Nephron (organoid): Measurements from ENCODE around the gene SNRPD3.

ENCODE experiments used
- H3K27ac Mint-ChIP-seq, 3 experiments: 2 replicates each; pipeline ENCODE4 v1.8.0; 2020; ENCODE audit warnings: mixed read lengths in 3 of 3, mild to moderate bottlenecking in 2 of 3, moderate library complexity in 1 of 3
- H3K27me3 Mint-ChIP-seq: 2 replicates; pipeline ENCODE4 v1.8.0; 2021; ENCODE audit warnings: low read depth, mild to moderate bottlenecking, moderate library complexity, mixed read lengths
- H3K36me3 Mint-ChIP-seq: 2 replicates; pipeline ENCODE4 v1.8.0; 2020; ENCODE audit warnings: low read depth, mixed read lengths
- H3K4me1 Mint-ChIP-seq: 2 replicates; pipeline ENCODE4 v1.8.0; 2020; ENCODE audit warnings: mixed read lengths
- H3K4me3 Mint-ChIP-seq, 3 experiments: 2 replicates each; pipeline ENCODE4 v1.8.0; 2020; ENCODE audit warnings: mild to moderate bottlenecking in 3 of 3, mixed read lengths in 3 of 3, moderate library complexity in 2 of 3
- H3K9me3 Mint-ChIP-seq: 2 replicates; pipeline ENCODE4 v1.8.0; 2020; ENCODE audit warnings: mixed read lengths
- CTCF ChIP-seq, 3 experiments: fragments of 200-600 bp; sonication (generic); IDR thresholded peaks; one replicate each; pipeline ENCODE4 v1.5.0; 2021; ENCODE audit warnings: antibody characterized with exemption in 3 of 3; ENCODE audit not compliant: unreplicated experiment in 3 of 3

SNRPD3 gene

GRCh38 chr22:24565077-24565476 is 9.3 kb downstream of the SNRPD3 start:
- TF ChIP-seq CTCF (IDR thresholded peaks at IDR 0.05; ENCODE audit: unreplicated experiment in 3 of 3): no peak
- Mint-ChIP-seq H3K4me1 (peaks cover 22% of the 10 kb centered on the region), H3K36me3 (peaks cover 38% of the 10 kb centered on the region), H3K9me3 (no peaks in the 10 kb centered on the region), H3K27me3 (no peaks in the 10 kb centered on the region), H3K27ac (peak overlapping the region in 1 of 3 experiments; percentile 22), H3K4me3 (no peak overlapping the region)

GRCh38 chr22:24566899-24567511 is 11.2 kb downstream of the SNRPD3 start:
- Mint-ChIP-seq H3K9me3 (no peaks in the 10 kb centered on the region), H3K27ac (peak overlapping the region; percentile 6 to 59 (median 45)), H3K4me1 (peaks cover 22% of the 10 kb centered on the region), H3K27me3 (no peaks in the 10 kb centered on the region), H3K4me3 (no peak overlapping the region), H3K36me3 (peaks cover 46% of the 10 kb centered on the region)
- TF ChIP-seq CTCF (IDR thresholded peaks at IDR 0.05; ENCODE audit: unreplicated experiment in 3 of 3): no peak

GRCh38 chr22:24567668-24568067 is 11.9 kb downstream of the SNRPD3 start:
- Mint-ChIP-seq H3K36me3 (peaks cover 50% of the 10 kb centered on the region), H3K27me3 (no peaks in the 10 kb centered on the region), H3K9me3 (no peaks in the 10 kb centered on the region), H3K27ac (no peak overlapping the region), H3K4me1 (peaks cover 19% of the 10 kb centered on the region), H3K4me3 (no peak overlapping the region)
- TF ChIP-seq CTCF (IDR thresholded peaks at IDR 0.05; ENCODE audit: unreplicated experiment in 3 of 3): no peak

GRCh38 chr22:24571266-24571665 is 15.5 kb downstream of the SNRPD3 start:
- Mint-ChIP-seq H3K4me1 (peaks cover 10% of the 10 kb centered on the region), H3K9me3 (no peaks in the 10 kb centered on the region), H3K27me3 (no peaks in the 10 kb centered on the region), H3K4me3 (no peak overlapping the region), H3K27ac (no peak overlapping the region), H3K36me3 (peaks cover 65% of the 10 kb centered on the region)
- no peak for TF ChIP-seq CTCF (IDR thresholded peaks at IDR 0.05; ENCODE audit: unreplicated experiment in 3 of 3)

- Mint-ChIP-seq H3K27ac (no peak overlapping the region), H3K4me1 (peaks cover 10% of the 10 kb centered on the region), H3K36me3 (peaks cover 40% of the 10 kb centered on the region), H3K27me3 (no peaks in the 10 kb centered on the region), H3K4me3 (no peak overlapping the region), H3K9me3 (no peaks in the 10 kb centered on the region)
- TF ChIP-seq CTCF (IDR thresholded peaks at IDR 0.05; ENCODE audit: unreplicated experiment in 3 of 3): no peak
These were observed 21.0 kb downstream of the SNRPD3 start for GRCh38 chr22:24576778-24577177.
